A673 (cell line): Measurements from ENCODE around the gene TBCD. TPM values are rescaled to one million over a fixed set of nuclear protein-coding genes. Genes with fewer than 3 reads are reported as not detected.

Experiments
- BruUV-seq: library from RNA; stranded (reverse); fragments of 400-500 nt; replicated peaks from 2 replicates; lab custom pipeline; 2021; lab: Mats Ljungman, UMichigan
- CTCF ChIA-PET: fragments of 300-600 bp; sonication (Branson Sonifier 250); formaldehyde crosslinking; loops from one replicate; lab custom pipeline; 2022; ENCODE audit warnings: antibody characterized with exemption; lab: Charles Lee
- POLR2A ChIA-PET: fragments of 300-600 bp; sonication (Branson Sonifier 250); formaldehyde crosslinking; loops from one replicate; lab custom pipeline; 2022; ENCODE audit warnings: antibody characterized with exemption; ENCODE audit not compliant: low non-redundant PET; lab: Charles Lee
- DNase-seq: peaks from one replicate; pipeline ENCODE4 v3.0.0-alpha.2; 2015; ENCODE audit warnings: low spot score
- H3K27ac ChIP-seq: fragments of 200-600 bp; sonication (generic); 2 replicates; pipeline ENCODE4 v1.5.1; 2016; ENCODE audit warnings: mixed run types, low read depth, mild to moderate bottlenecking, mixed read lengths, antibody characterized with exemption, low read length; ENCODE audit not compliant: poor library complexity, severe bottlenecking
- H3K27me3 ChIP-seq: fragments of 200-600 bp; sonication (generic); replicated peaks from 2 replicates; pipeline ENCODE4 v1.6.1; 2017; ENCODE audit warnings: mixed run types, low read depth, mild to moderate bottlenecking, mixed read lengths, antibody characterized with exemption, low read length; ENCODE audit not compliant: insufficient read depth, poor library complexity
- H3K36me3 ChIP-seq: fragments of 200-600 bp; sonication (generic); 2 replicates; pipeline ENCODE4 v1.6.1; 2016; ENCODE audit warnings: mixed run types, mild to moderate bottlenecking, mixed read lengths, antibody characterized with exemption, low read length; ENCODE audit not compliant: insufficient read depth, poor library complexity, severe bottlenecking
- H3K4me1 ChIP-seq: fragments of 200-600 bp; sonication (generic); 2 replicates; pipeline ENCODE4 v1.6.1; 2017; ENCODE audit warnings: mixed run types, mild to moderate bottlenecking, mixed read lengths, antibody characterized with exemption, low read length; ENCODE audit not compliant: insufficient read depth, poor library complexity, severe bottlenecking
- H3K4me3 ChIP-seq: fragments of 200-600 bp; sonication (generic); 2 replicates; pipeline ENCODE4 v1.5.1; 2016; ENCODE audit warnings: low read depth, mixed run types, mild to moderate bottlenecking, mixed read lengths, low read length; ENCODE audit not compliant: poor library complexity, severe bottlenecking
- H3K9me3 ChIP-seq: fragments of 200-600 bp; sonication (generic); 2 replicates; pipeline ENCODE4 v1.6.1; 2016; ENCODE audit warnings: mixed run types, low read depth, mild to moderate bottlenecking, mixed read lengths, antibody characterized with exemption, low read length; ENCODE audit not compliant: poor library complexity, severe bottlenecking
- EZH2 ChIP-seq: fragments of 200-600 bp; sonication (generic); IDR thresholded peaks from 2 replicates; pipeline ENCODE4 v1.6.1; 2017; ENCODE audit warnings: borderline replicate concordance, low read depth, mild to moderate bottlenecking, mixed read lengths, antibody characterized with exemption, low read length; ENCODE audit not compliant: poor library complexity, severe bottlenecking
- intact Hi-C: fragments of 100-400 bp; cut with micrococcal nuclease; formaldehyde crosslinking; loops from one replicate; pipeline ENCODE4 v1.10.0; 2022; ENCODE audit not compliant: unreplicated experiment
- total RNA-seq: library from RNA; stranded (reverse); gene quantifications from 2 replicates; pipeline ENCODE4 v1.2.3, GENCODE V29; 2021
- TF ChIP-seq, protein P1 (sequence below): fragments of 300-800, 200-600 bp; sonication (generic); conservative IDR thresholded peaks from 2 replicates; pipeline ENCODE4 v1.5.1; 2017; ENCODE audit warnings: low read depth, mild to moderate bottlenecking, antibody characterized with exemption, low read length, moderate library complexity, mixed read lengths

The TBCD gene
- total RNA-seq, 1 experiment from 2014 or later = 113 TPM

DNA sequence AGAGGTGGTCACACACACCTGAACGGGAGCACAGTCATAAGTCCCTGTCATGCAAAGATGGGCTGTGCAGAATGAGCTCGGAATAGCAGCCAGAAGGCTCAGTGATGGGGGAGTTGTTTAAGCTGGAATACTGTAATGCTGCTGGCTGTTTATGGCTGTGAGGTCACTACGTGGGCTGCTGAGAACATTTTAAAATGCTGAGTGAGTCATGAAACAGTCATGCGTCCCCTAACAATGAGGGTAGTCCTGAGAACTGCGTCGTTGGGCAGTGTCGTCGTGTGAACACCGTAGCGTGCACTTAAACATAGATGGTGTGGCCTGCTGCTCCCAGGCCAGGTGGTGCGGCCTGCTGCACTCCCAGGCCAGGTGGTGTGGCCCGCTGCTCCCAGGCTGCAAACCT lies 39.7 kb downstream of the TBCD start:
- intact Hi-C loops = no loop called here
- POLR2A ChIA-PET = interaction anchor here (0.5 kb wide), 1 partner anchor 13 kb away, joined by 3 read pairs; no protein-coding TSS in a partner anchor
- H3K36me3 ChIP-seq = no peaks in the 10 kb centered on the region
- TF ChIP-seq EZH2 = no peak
- TF ChIP-seq, protein P1, sequence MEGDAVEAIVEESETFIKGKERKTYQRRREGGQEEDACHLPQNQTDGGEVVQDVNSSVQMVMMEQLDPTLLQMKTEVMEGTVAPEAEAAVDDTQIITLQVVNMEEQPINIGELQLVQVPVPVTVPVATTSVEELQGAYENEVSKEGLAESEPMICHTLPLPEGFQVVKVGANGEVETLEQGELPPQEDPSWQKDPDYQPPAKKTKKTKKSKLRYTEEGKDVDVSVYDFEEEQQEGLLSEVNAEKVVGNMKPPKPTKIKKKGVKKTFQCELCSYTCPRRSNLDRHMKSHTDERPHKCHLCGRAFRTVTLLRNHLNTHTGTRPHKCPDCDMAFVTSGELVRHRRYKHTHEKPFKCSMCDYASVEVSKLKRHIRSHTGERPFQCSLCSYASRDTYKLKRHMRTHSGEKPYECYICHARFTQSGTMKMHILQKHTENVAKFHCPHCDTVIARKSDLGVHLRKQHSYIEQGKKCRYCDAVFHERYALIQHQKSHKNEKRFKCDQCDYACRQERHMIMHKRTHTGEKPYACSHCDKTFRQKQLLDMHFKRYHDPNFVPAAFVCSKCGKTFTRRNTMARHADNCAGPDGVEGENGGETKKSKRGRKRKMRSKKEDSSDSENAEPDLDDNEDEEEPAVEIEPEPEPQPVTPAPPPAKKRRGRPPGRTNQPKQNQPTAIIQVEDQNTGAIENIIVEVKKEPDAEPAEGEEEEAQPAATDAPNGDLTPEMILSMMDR = no peak
- CTCF ChIA-PET = no interaction called here
- H3K4me3 ChIP-seq = no peak overlapping the region
- peak; percentile 72 for DNase-seq
- BruUV-seq = no TSS peak
- H3K4me1 ChIP-seq = no peaks in the 10 kb centered on the region
- no peaks in the 10 kb centered on the region for H3K27me3 ChIP-seq
- H3K9me3 ChIP-seq = no peaks in the 10 kb centered on the region
- no peak overlapping the region for H3K27ac ChIP-seq

- H3K4me1 ChIP-seq = no peaks in the 10 kb centered on the region
- intact Hi-C loops = no loop called here
- DNase-seq = no peak
- no peaks in the 10 kb centered on the region for H3K27me3 ChIP-seq
- no peak for TF ChIP-seq EZH2
- TF ChIP-seq, protein P1 = no peak
- H3K27ac ChIP-seq = peak overlapping the region; percentile 42
- no TSS peak for BruUV-seq
- H3K9me3 ChIP-seq = no peaks in the 10 kb centered on the region
- H3K4me3 ChIP-seq = no peak overlapping the region
- ChIA-PET POLR2A (no interaction called here), CTCF (no interaction called here)
- no peaks in the 10 kb centered on the region for H3K36me3 ChIP-seq
Measured at GRCh38 chr17:82793974-82794630, 42.2 kb downstream of the TBCD start.

GRCh38 chr17:82794781-82795482 lies 43.1 kb downstream of the TBCD start:
- TF ChIP-seq, protein P1 = no peak
- no peak for TF ChIP-seq EZH2
- DNase-seq = no peak
- Histone ChIP-seq H3K9me3 (no peaks in the 10 kb centered on the region), H3K36me3 (peaks cover 5% of the 10 kb centered on the region), H3K4me3 (no peak overlapping the region), H3K4me1 (no peaks in the 10 kb centered on the region), H3K27me3 (no peaks in the 10 kb centered on the region), H3K27ac (no peak overlapping the region)
- intact Hi-C loops = no loop called here
- POLR2A ChIA-PET = no interaction called here
- BruUV-seq = no TSS peak
- CTCF ChIA-PET = no interaction called here
